ENCODE data around the gene HNRNPU.

GRCh38 chr1:244836135-244836521, 28.2 kb downstream of the HNRNPU start:
- TF ChIP-seq CTCF (IDR thresholded peaks at IDR 0.05): no peak
- TF ChIP-seq POLR2A (IDR thresholded peaks at IDR 0.05): no peak
